Neural progenitor cell (in vitro differentiated cells): Measurements from ENCODE around the gene PSMB5. TPM values are rescaled to one million over a fixed set of nuclear protein-coding genes. Genes with fewer than 3 reads are reported as not detected.

Source experiments
- DNase-seq: peaks from one replicate; pipeline ENCODE4 v3.0.0-alpha.2; 2016; ENCODE audit warnings: low spot score
- H2AFZ ChIP-seq: fragments of 200-600 bp; sonication (generic); replicated peaks from 2 replicates; pipeline ENCODE4 v1.6.1; 2016; ENCODE audit warnings: antibody characterized with exemption
- H3F3A ChIP-seq: fragments of 200-600 bp; sonication (generic); 2 replicates; pipeline ENCODE4 v1.6.1; 2016; ENCODE audit warnings: antibody characterized with exemption, low read depth
- H3K27ac ChIP-seq: fragments of 200-600 bp; sonication (generic); 2 replicates; pipeline ENCODE4 v1.5.1; 2016; ENCODE audit warnings: mild to moderate bottlenecking
- H3K27me3 ChIP-seq: fragments of 200-600 bp; sonication (generic); 2 replicates; pipeline ENCODE4 v1.6.1; 2016; ENCODE audit warnings: mild to moderate bottlenecking, moderate library complexity
- H3K36me3 ChIP-seq: fragments of 200-600 bp; sonication (generic); 2 replicates; pipeline ENCODE4 v1.5.1; 2016
- H3K4me1 ChIP-seq: fragments of 200-600 bp; sonication (generic); 2 replicates; pipeline ENCODE4 v1.6.1; 2016; ENCODE audit warnings: mixed run types
- H3K4me2 ChIP-seq: fragments of 200-600 bp; sonication (generic); 2 replicates; pipeline ENCODE4 v1.6.1; 2016
- H3K4me3 ChIP-seq: fragments of 200-600 bp; sonication (generic); 2 replicates; pipeline ENCODE4 v1.5.1; 2016
- H3K79me2 ChIP-seq: fragments of 200-600 bp; sonication (generic); 2 replicates; pipeline ENCODE4 v1.6.1; 2016; ENCODE audit warnings: low read depth
- H3K9ac ChIP-seq: fragments of 200-600 bp; sonication (generic); 2 replicates; pipeline ENCODE4 v1.6.1; 2016
- H3K9me3 ChIP-seq: fragments of 200-600 bp; sonication (generic); 2 replicates; pipeline ENCODE4 v1.5.1; 2016; ENCODE audit warnings: low read depth
- H4K20me1 ChIP-seq: fragments of 200-600 bp; sonication (generic); 2 replicates; pipeline ENCODE4 v1.6.1; 2016; ENCODE audit warnings: low read depth
- H3K27ac Mint-ChIP-seq: 3 replicates; pipeline ENCODE4 v1.8.0; 2021; ENCODE audit warnings: mixed read lengths
- H3K27me3 Mint-ChIP-seq: 2 replicates; pipeline ENCODE4 v1.8.0; 2022; ENCODE audit warnings: low read depth, mild to moderate bottlenecking, inconsistent platforms, moderate library complexity, mixed read lengths; ENCODE audit not compliant: insufficient read depth
- H3K36me3 Mint-ChIP-seq: 3 replicates; pipeline ENCODE4 v1.8.0; 2021; ENCODE audit warnings: mixed read lengths
- H3K4me1 Mint-ChIP-seq: 3 replicates; pipeline ENCODE4 v1.8.0; 2021; ENCODE audit warnings: mixed read lengths
- H3K4me3 Mint-ChIP-seq: 3 replicates; pipeline ENCODE4 v1.8.0; 2021; ENCODE audit warnings: mild to moderate bottlenecking, moderate library complexity, mixed read lengths
- H3K9me3 Mint-ChIP-seq: 3 replicates; pipeline ENCODE4 v1.8.0; 2020; ENCODE audit warnings: mixed read lengths
- CTCF ChIP-seq: fragments of 200-600 bp; sonication (generic); IDR thresholded peaks from 2 replicates; pipeline ENCODE4 v1.5.1; 2017; ENCODE audit warnings: antibody characterized with exemption, mild to moderate bottlenecking
- EZH2 ChIP-seq: fragments of 200-600 bp; sonication (generic); IDR thresholded peaks from 2 replicates; pipeline ENCODE4 v1.6.1; 2017; ENCODE audit warnings: antibody characterized with exemption, mild to moderate bottlenecking, moderate library complexity
- EZH2phosphoT487 ChIP-seq: fragments of 200-600 bp; sonication (generic); IDR thresholded peaks from 2 replicates; pipeline ENCODE4 v1.6.1; 2017; ENCODE audit warnings: antibody characterized with exemption
- total RNA-seq: library from RNA; depleted of rRNA; stranded (reverse); fragments of >200 nt; gene quantifications from 2 replicates; pipeline ENCODE4 v1.2.3, GENCODE V29; 2015; ENCODE audit warnings: low replicate concordance

Gene PSMB5
- total RNA-seq, 1 donor from 2014 or later = 154 TPM

- H3K9ac ChIP-seq = no peak overlapping the region
- no peak overlapping the region for H3K4me3 ChIP-seq
- peaks cover 38% of the 10 kb centered on the region for H3K4me1 ChIP-seq
- H4K20me1 ChIP-seq = peaks cover 5% of the 10 kb centered on the region
- H3K27me3 ChIP-seq = no peaks in the 10 kb centered on the region
- H3K4me2 ChIP-seq = no peak overlapping the region
- no peak overlapping the region for H2AFZ ChIP-seq
- no peaks in the 10 kb centered on the region for H3K36me3 ChIP-seq
- H3K27ac ChIP-seq = no peak overlapping the region
- Mint-ChIP-seq H3K4me3 (no peak overlapping the region), H3K36me3 (peaks cover 26% of the 10 kb centered on the region), H3K9me3 (no peaks in the 10 kb centered on the region), H3K27me3 (no peaks in the 10 kb centered on the region), H3K4me1 (peaks cover 30% of the 10 kb centered on the region), H3K27ac (peak overlapping the region; percentile 23)
- TF ChIP-seq EZH2 (no peak), EZH2phosphoT487 (no peak), CTCF (no peak)
- H3K79me2 ChIP-seq = peaks cover 12% of the 10 kb centered on the region
- DNase-seq = no peak
- H3F3A ChIP-seq = peaks cover 60% of the 10 kb centered on the region
- H3K9me3 ChIP-seq = no peaks in the 10 kb centered on the region
These were observed 10.9 kb downstream of the PSMB5 start for GRCh38 chr14:23023795-23024152.

GRCh38 chr14:23023022-23023794, 11.5 kb downstream of the PSMB5 start:
- Mint-ChIP-seq H3K27me3 (no peaks in the 10 kb centered on the region), H3K36me3 (peaks cover 24% of the 10 kb centered on the region), H3K4me3 (peak overlapping the region; percentile 25), H3K4me1 (peaks cover 30% of the 10 kb centered on the region), H3K9me3 (no peaks in the 10 kb centered on the region), H3K27ac (peak overlapping the region; percentile 23)
- TF ChIP-seq EZH2 (no peak), EZH2phosphoT487 (no peak)
- DNase-seq = no peak
- H3F3A ChIP-seq = peaks cover 55% of the 10 kb centered on the region
- H4K20me1 ChIP-seq = peaks cover 4% of the 10 kb centered on the region
- no peaks in the 10 kb centered on the region for H3K9me3 ChIP-seq
- no peak overlapping the region for H3K4me3 ChIP-seq
- H3K4me1 ChIP-seq = peaks cover 39% of the 10 kb centered on the region
- no peaks in the 10 kb centered on the region for H3K36me3 ChIP-seq
- no peak overlapping the region for H3K9ac ChIP-seq
- H3K79me2 ChIP-seq = peaks cover 7% of the 10 kb centered on the region
- H3K27ac ChIP-seq = peak overlapping the region; percentile 13
- H3K27me3 ChIP-seq = no peaks in the 10 kb centered on the region
- no peak overlapping the region for H2AFZ ChIP-seq
- no peak overlapping the region for H3K4me2 ChIP-seq

- no peak overlapping the region for H3K27ac Mint-ChIP-seq
- no peaks in the 10 kb centered on the region for H4K20me1 ChIP-seq
- no peak overlapping the region for H3K4me3 Mint-ChIP-seq
These were observed 12.7 kb downstream of the PSMB5 start for GRCh38 chr14:23021889-23022442.

More at GRCh38 chr14:23021889-23022442, 12.7 kb downstream of the PSMB5 start:
- Histone ChIP-seq H3K9me3 (no peaks in the 10 kb centered on the region), H3K4me2 (no peak overlapping the region), H3K79me2 (no peaks in the 10 kb centered on the region), H3K4me3 (no peak overlapping the region), H3F3A (peaks cover 51% of the 10 kb centered on the region), H3K27ac (no peak overlapping the region), H3K36me3 (no peaks in the 10 kb centered on the region), H3K27me3 (no peaks in the 10 kb centered on the region), H3K9ac (no peak overlapping the region), H3K4me1 (peaks cover 44% of the 10 kb centered on the region), H2AFZ (no peak overlapping the region)
- DNase-seq = no peak
- TF ChIP-seq EZH2 (no peak), CTCF (no peak), EZH2phosphoT487 (no peak)
- Mint-ChIP-seq H3K4me1 (peaks cover 30% of the 10 kb centered on the region), H3K27me3 (no peaks in the 10 kb centered on the region), H3K9me3 (no peaks in the 10 kb centered on the region), H3K36me3 (peaks cover 18% of the 10 kb centered on the region)
